ENCODE measurements around the gene OTOF.

DNA sequence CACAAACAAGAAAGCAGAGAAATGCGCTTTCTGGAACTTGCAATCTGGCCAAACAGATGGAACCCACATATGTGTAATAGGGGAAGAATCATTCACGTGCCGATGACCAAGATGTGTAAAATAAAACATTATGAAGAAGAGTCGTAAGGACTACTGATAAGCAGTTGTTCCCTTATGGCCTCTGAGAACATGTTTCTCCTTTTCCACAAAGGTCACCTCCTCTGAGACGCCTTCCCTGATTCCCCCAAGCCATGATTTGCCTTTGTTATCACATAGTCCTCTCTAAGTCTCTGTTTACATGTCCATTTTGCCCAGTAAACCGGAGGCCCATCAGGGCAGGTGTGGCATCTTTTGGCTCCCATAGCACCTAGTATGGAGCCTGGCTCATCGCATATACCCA is 8.0 kb downstream of the OTOF start:
- TF ChIP-seq, protein P1, sequence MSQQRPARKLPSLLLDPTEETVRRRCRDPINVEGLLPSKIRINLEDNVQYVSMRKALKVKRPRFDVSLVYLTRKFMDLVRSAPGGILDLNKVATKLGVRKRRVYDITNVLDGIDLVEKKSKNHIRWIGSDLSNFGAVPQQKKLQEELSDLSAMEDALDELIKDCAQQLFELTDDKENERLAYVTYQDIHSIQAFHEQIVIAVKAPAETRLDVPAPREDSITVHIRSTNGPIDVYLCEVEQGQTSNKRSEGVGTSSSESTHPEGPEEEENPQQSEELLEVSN (IDR thresholded peaks at IDR 0.05; ENCODE audit: borderline replicate concordance, low read depth), result no peak
- TF ChIP-seq MAFK (IDR thresholded peaks at IDR 0.05; ENCODE audit: partially characterized antibody) (no peak), ATOH8 (CRISPR knock-in tag; IDR thresholded peaks at IDR 0.05; ENCODE audit: low read depth) (no peak), CHD4 (IDR thresholded peaks at IDR 0.05; ENCODE audit: borderline replicate concordance) (no peak), SREBF2 (IDR thresholded peaks at IDR 0.05) (no peak), NR3C1 (IDR thresholded peaks at IDR 0.05) (no peak), ELK1 (IDR thresholded peaks at IDR 0.05; ENCODE audit: low read depth, low read length) (no peak), KDM1A (IDR thresholded peaks at IDR 0.05; ENCODE audit: low read depth) (no peak), CBX2 (IDR thresholded peaks at IDR 0.05; ENCODE audit: borderline replicate concordance, low read depth) (no peak)
- TF ChIP-seq, protein P2, sequence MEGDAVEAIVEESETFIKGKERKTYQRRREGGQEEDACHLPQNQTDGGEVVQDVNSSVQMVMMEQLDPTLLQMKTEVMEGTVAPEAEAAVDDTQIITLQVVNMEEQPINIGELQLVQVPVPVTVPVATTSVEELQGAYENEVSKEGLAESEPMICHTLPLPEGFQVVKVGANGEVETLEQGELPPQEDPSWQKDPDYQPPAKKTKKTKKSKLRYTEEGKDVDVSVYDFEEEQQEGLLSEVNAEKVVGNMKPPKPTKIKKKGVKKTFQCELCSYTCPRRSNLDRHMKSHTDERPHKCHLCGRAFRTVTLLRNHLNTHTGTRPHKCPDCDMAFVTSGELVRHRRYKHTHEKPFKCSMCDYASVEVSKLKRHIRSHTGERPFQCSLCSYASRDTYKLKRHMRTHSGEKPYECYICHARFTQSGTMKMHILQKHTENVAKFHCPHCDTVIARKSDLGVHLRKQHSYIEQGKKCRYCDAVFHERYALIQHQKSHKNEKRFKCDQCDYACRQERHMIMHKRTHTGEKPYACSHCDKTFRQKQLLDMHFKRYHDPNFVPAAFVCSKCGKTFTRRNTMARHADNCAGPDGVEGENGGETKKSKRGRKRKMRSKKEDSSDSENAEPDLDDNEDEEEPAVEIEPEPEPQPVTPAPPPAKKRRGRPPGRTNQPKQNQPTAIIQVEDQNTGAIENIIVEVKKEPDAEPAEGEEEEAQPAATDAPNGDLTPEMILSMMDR (IDR thresholded peaks at IDR 0.05), result no peak
- TF ChIP-seq, protein P3, sequence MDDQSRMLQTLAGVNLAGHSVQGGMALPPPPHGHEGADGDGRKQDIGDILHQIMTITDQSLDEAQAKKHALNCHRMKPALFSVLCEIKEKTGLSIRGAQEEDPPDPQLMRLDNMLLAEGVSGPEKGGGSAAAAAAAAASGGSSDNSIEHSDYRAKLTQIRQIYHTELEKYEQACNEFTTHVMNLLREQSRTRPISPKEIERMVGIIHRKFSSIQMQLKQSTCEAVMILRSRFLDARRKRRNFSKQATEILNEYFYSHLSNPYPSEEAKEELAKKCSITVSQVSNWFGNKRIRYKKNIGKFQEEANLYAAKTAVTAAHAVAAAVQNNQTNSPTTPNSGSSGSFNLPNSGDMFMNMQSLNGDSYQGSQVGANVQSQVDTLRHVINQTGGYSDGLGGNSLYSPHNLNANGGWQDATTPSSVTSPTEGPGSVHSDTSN (IDR thresholded peaks at IDR 0.05), result no peak
- TF ChIP-seq, protein P4, sequence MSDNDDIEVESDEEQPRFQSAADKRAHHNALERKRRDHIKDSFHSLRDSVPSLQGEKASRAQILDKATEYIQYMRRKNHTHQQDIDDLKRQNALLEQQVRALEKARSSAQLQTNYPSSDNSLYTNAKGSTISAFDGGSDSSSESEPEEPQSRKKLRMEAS (IDR thresholded peaks at IDR 0.05), result no peak

Measured in A549 (cell line).